Left renal cortex interstitium (tissue), 4 donors: Measurements from ENCODE around the gene ARHGAP33. TPM values are rescaled to one million over a fixed set of nuclear protein-coding genes. Genes with fewer than 3 reads are reported as not detected.
"Not testable (repeated sequence)": the region's sequence is repeated elsewhere in the genome, so short reads cannot be mapped to it uniquely, and the experiment has no call there.

Experiments
- DNase-seq, 4 donors: peaks; one replicate each; pipeline ENCODE4 v3.0.0-alpha.2; 2013; ENCODE audit warnings: low read depth in 4 of 4, low spot score in 2 of 4, missing footprints in 1 of 4
- polyA plus RNA-seq, 4 donors: library from polyadenylated mRNA; unstranded; fragments of 120-200 nt; gene quantifications; one replicate each; pipeline ENCODE4 v1.2.1, GENCODE V29; 2013; ENCODE audit not compliant: insufficient read length in 4 of 4

Gene ARHGAP33
- polyA plus RNA-seq, 4 donors = 10.9 to 53.7 (median 30.0) TPM

GRCh38 chr19:35824150-35824549, 48.8 kb downstream of the ARHGAP33 start:
- DNase-seq = no peak

- peak; percentile 56 to 89 (median 72) for DNase-seq
Observed at GRCh38 chr19:35828692-35829301, 53.4 kb downstream of the ARHGAP33 start.

- DNase-seq = no peak
Observed at GRCh38 chr19:35830986-35831385, 55.6 kb downstream of the ARHGAP33 start.

- no peak for DNase-seq
Observed at GRCh38 chr19:35832054-35832453, 56.7 kb downstream of the ARHGAP33 start.

GRCh38 chr19:35833972-35834371, 58.6 kb downstream of the ARHGAP33 start:
- no peak for DNase-seq

- DNase-seq = not testable (repeated sequence)
Observed at GRCh38 chr19:35836096-35836495, 60.7 kb downstream of the ARHGAP33 start.

Other genes starting within 250 kb of the ARHGAP33 start
- under 1 TPM in 3 of 4 donors, not detected in 1; 0.10 to 0.24 (median 0.21) TPM for gene SBSN, start 247.3 kb upstream of the ARHGAP33 start, polyA plus RNA-seq
- not detected for gene GAPDHS, start 242.1 kb upstream of the ARHGAP33 start, polyA plus RNA-seq
- gene TMEM147, start 229.9 kb upstream of the ARHGAP33 start, polyA plus RNA-seq = 100 to 1,000 TPM in 2 of 4 donors, 10 to 100 TPM in 2; 80.6 to 113 (median 93.9) TPM
- under 1 TPM in 1 of 4 donors, not detected in 3; 0.05 TPM for gene ATP4A, start 211.9 kb upstream of the ARHGAP33 start, polyA plus RNA-seq
- gene PMIS2, start 189.4 kb upstream of the ARHGAP33 start, polyA plus RNA-seq = not detected
- 10 to 100 TPM; 18.2 to 30.9 (median 26.9) TPM for gene HAUS5, start 162.8 kb upstream of the ARHGAP33 start, polyA plus RNA-seq
- gene RBM42, start 146.5 kb upstream of the ARHGAP33 start, polyA plus RNA-seq = 10 to 100 TPM; 57.1 to 94.4 (median 73.3) TPM
- gene ETV2, start 133.8 kb upstream of the ARHGAP33 start, polyA plus RNA-seq = 1 to 10 TPM; 1.1 to 3.6 (median 2.6) TPM
- gene COX6B1, start 127.2 kb upstream of the ARHGAP33 start, polyA plus RNA-seq = 100 to 1,000 TPM; 302 to 435 (median 348) TPM
- 10 to 100 TPM in 3 of 4 donors, 1 to 10 TPM in 1; 9.8 to 26.7 (median 15.8) TPM for gene UPK1A, start 109.0 kb upstream of the ARHGAP33 start, polyA plus RNA-seq
- gene ZBTB32, start 71.0 kb upstream of the ARHGAP33 start, polyA plus RNA-seq = under 1 TPM; 0.17 to 0.91 (median 0.44) TPM
- 10 to 100 TPM; 24.2 to 42.6 (median 34.2) TPM for gene KMT2B, start 57.6 kb upstream of the ARHGAP33 start, polyA plus RNA-seq
- gene IGFLR1, start 33.1 kb upstream of the ARHGAP33 start, polyA plus RNA-seq = 1 to 10 TPM; 2.8 to 4.6 (median 3.7) TPM
- 10 to 100 TPM; 15.7 to 21.8 (median 19.7) TPM for gene U2AF1L4, start 30.1 kb upstream of the ARHGAP33 start, polyA plus RNA-seq
- gene PSENEN, start 29.9 kb upstream of the ARHGAP33 start, polyA plus RNA-seq = 10 to 100 TPM; 54.5 to 78.6 (median 66.5) TPM
- 10 to 100 TPM; 11.5 to 13.0 (median 12.4) TPM for gene LIN37, start 27.0 kb upstream of the ARHGAP33 start, polyA plus RNA-seq
- 10 to 100 TPM; 19.4 to 32.3 (median 25.1) TPM for gene HSPB6, start 18.5 kb upstream of the ARHGAP33 start, polyA plus RNA-seq
- 10 to 100 TPM; 11.5 to 28.6 (median 18.2) TPM for gene PROSER3, start 17.4 kb upstream of the ARHGAP33 start, polyA plus RNA-seq
- 10 to 100 TPM; 24.2 to 60.6 (median 39.9) TPM for gene PRODH2, start 37.3 kb downstream of the ARHGAP33 start, polyA plus RNA-seq
- gene NPHS1, start 76.9 kb downstream of the ARHGAP33 start, polyA plus RNA-seq = 100 to 1,000 TPM; 101 to 226 (median 168) TPM
- gene KIRREL2, start 81.3 kb downstream of the ARHGAP33 start, polyA plus RNA-seq = 10 to 100 TPM in 3 of 4 donors, 1 to 10 TPM in 1; 7.7 to 12.8 (median 11.5) TPM
- gene APLP1, start 93.0 kb downstream of the ARHGAP33 start, polyA plus RNA-seq = 10 to 100 TPM; 19.3 to 32.8 (median 28.3) TPM
- 1 to 10 TPM; 1.3 to 6.0 (median 4.1) TPM for gene NFKBID, start 125.0 kb downstream of the ARHGAP33 start, polyA plus RNA-seq
- gene HCST, start 127.0 kb downstream of the ARHGAP33 start, polyA plus RNA-seq = 1 to 10 TPM; 3.0 to 4.5 (median 3.4) TPM
- gene TYROBP, start 132.7 kb downstream of the ARHGAP33 start, polyA plus RNA-seq = 10 to 100 TPM in 2 of 4 donors, 1 to 10 TPM in 2; 8.2 to 13.5 (median 11.1) TPM
- 10 to 100 TPM in 3 of 4 donors, 1 to 10 TPM in 1; 8.6 to 19.9 (median 14.3) TPM for gene LRFN3, start 160.8 kb downstream of the ARHGAP33 start, polyA plus RNA-seq
- gene SDHAF1, start 219.6 kb downstream of the ARHGAP33 start, polyA plus RNA-seq = 10 to 100 TPM; 12.4 to 19.8 (median 15.0) TPM
- 10 to 100 TPM; 12.5 to 16.1 (median 13.3) TPM for gene SYNE4, start 233.2 kb downstream of the ARHGAP33 start, polyA plus RNA-seq
- gene ALKBH6, start 238.6 kb downstream of the ARHGAP33 start, polyA plus RNA-seq = 10 to 100 TPM; 11.8 to 20.5 (median 16.9) TPM